B cell (primary cell): ENCODE measurements around the gene NFE2L1. TPM values are rescaled to one million over a fixed set of nuclear protein-coding genes. Genes with fewer than 3 reads are reported as not detected.

Experiments
- ATAC-seq: fragments of 200-7000 bp; cut with Tn5 transposase; one replicate; pipeline ENCODE4 v1.10.0; 2021; ENCODE audit warnings: low read depth, mild to moderate bottlenecking, moderate number of reproducible peaks, moderate library complexity
- CTCF ChIA-PET: fragments of 350-600 bp; sonication (Branson Sonifier 250); formaldehyde crosslinking; loops from one replicate; lab custom pipeline; 2021; ENCODE audit warnings: antibody characterized with exemption, inconsistent platforms; lab: Charles Lee
- POLR2A ChIA-PET: fragments of 350-600 bp; sonication (Branson Sonifier 250); formaldehyde crosslinking; loops from one replicate; lab custom pipeline; 2021; ENCODE audit warnings: antibody characterized with exemption; lab: Charles Lee
- DNase-seq: peaks from one replicate; pipeline ENCODE4 v3.0.0; 2013
- H2AFZ ChIP-seq: 2 replicates; pipeline ENCODE4 v1.6.1; 2012; ENCODE audit warnings: mild to moderate bottlenecking, low read depth, low read length; ENCODE audit not compliant: insufficient read depth, poor library complexity, severe bottlenecking
- H3K27ac ChIP-seq, 2 donors: 1 replicate in 1 of 2; 2 replicates in 1 of 2; pipeline ENCODE4 v1.5.1; 2012 to 2013; ENCODE audit warnings: low read length in 2 of 2, mild to moderate bottlenecking in 2 of 2, moderate library complexity in 1 of 2
- H3K27me3 ChIP-seq, 4 experiments: fragments of 200-600 bp in 1 of 4; sonication (generic) in 1 of 4; replicated peaks in 1 of 4; 1 replicate in 2 of 4; 2 replicates in 2 of 4; pipeline versions ENCODE4 v1.6.1 to v1.7.0; 2013 to 2016; ENCODE audit warnings: low read length in 3 of 4, mild to moderate bottlenecking in 2 of 4, mixed read lengths in 1 of 4, moderate library complexity in 1 of 4; ENCODE audit not compliant: insufficient read depth in 4 of 4, control insufficient read depth in 3 of 4; ENCODE audit errors: control extremely low read depth in 1 of 4
- H3K36me3 ChIP-seq, 2 experiments: replicated peaks in 1 of 2; 1 replicate in 1 of 2; 2 replicates in 1 of 2; pipeline versions ENCODE4 v1.6.1 to v1.7.1; 2013; ENCODE audit warnings: low read length in 1 of 2; ENCODE audit not compliant: insufficient read depth in 2 of 2, control insufficient read depth in 1 of 2; ENCODE audit errors: control extremely low read depth in 1 of 2, extremely low read depth in 1 of 2
- H3K4me1 ChIP-seq, 2 donors: fragments of 200-600 bp in 1 of 2; sonication (generic) in 1 of 2; 1 replicate in 1 of 2; 2 replicates in 1 of 2; pipeline versions ENCODE4 v1.5.1 to v1.6.1; 2013 to 2017; ENCODE audit warnings: low read length in 2 of 2; ENCODE audit not compliant: control insufficient read depth in 2 of 2, insufficient read depth in 2 of 2
- H3K4me2 ChIP-seq: replicated peaks from 2 replicates; pipeline ENCODE3; 2012; ENCODE audit warnings: mild to moderate bottlenecking, low read depth, low read length; ENCODE audit not compliant: poor library complexity, severe bottlenecking
- H3K4me3 ChIP-seq, 5 experiments: fragments of 200-600 bp in 1 of 5; sonication (generic) in 1 of 5; 1 replicate in 3 of 5; 2 replicates in 2 of 5; pipeline versions ENCODE4 v1.5.1 to v1.7.0; 2011 to 2016; ENCODE audit warnings: low read length in 4 of 5, mild to moderate bottlenecking in 4 of 5, low read depth in 2 of 5, control low read depth in 1 of 5, moderate library complexity in 1 of 5; ENCODE audit not compliant: insufficient read depth in 1 of 5; ENCODE audit errors: control extremely low read depth in 1 of 5, extremely low read depth in 1 of 5
- H3K79me2 ChIP-seq: fragments of 200-600 bp; sonication (generic); one replicate; pipeline ENCODE4 v1.6.0; 2016; ENCODE audit warnings: low read length; ENCODE audit not compliant: control insufficient read depth, insufficient read depth
- H3K9ac ChIP-seq: fragments of 200-600 bp; sonication (generic); 2 replicates; pipeline ENCODE4 v1.6.1; 2017; ENCODE audit warnings: mild to moderate bottlenecking, low read length, moderate library complexity
- H3K9me3 ChIP-seq, 3 donors: one replicate each; pipeline versions ENCODE4 v1.6.1 to v1.7.1; 2013; ENCODE audit warnings: low read length in 2 of 3; ENCODE audit not compliant: control insufficient read depth in 2 of 3, insufficient read depth in 1 of 3; ENCODE audit errors: control extremely low read depth in 1 of 3
- H4K20me1 ChIP-seq: 2 replicates; pipeline ENCODE4 v1.6.0; 2012; ENCODE audit warnings: mild to moderate bottlenecking, low read length; ENCODE audit not compliant: insufficient read depth, control insufficient read depth, poor library complexity, severe bottlenecking
- H3K27ac Mint-ChIP-seq: one replicate; pipeline ENCODE4 v1.8.0; 2021; ENCODE audit warnings: mixed read lengths
- H3K27me3 Mint-ChIP-seq: one replicate; pipeline ENCODE4 v1.8.0; 2021; ENCODE audit warnings: mixed read lengths
- H3K4me1 Mint-ChIP-seq: one replicate; pipeline ENCODE4 v1.8.0; 2021; ENCODE audit warnings: mixed read lengths
- H3K4me3 Mint-ChIP-seq: one replicate; pipeline ENCODE4 v1.8.0; 2021; ENCODE audit warnings: mixed read lengths
- H3K9me3 Mint-ChIP-seq: one replicate; pipeline ENCODE4 v1.8.0; 2022; ENCODE audit warnings: mixed read lengths; ENCODE audit not compliant: insufficient read depth
- EZH2 ChIP-seq: IDR thresholded peaks from 2 replicates; pipeline ENCODE4 v1.6.1; 2012; ENCODE audit warnings: borderline replicate concordance, low read depth, mild to moderate bottlenecking, moderate library complexity, low read length; ENCODE audit not compliant: insufficient read depth, poor library complexity, severe bottlenecking
- WGBS: methylation state at CpG from one replicate; pipeline ENCODE4 v1.1.5; 2013; ENCODE audit warnings: missing lambda C conversion rate; ENCODE audit not compliant: insufficient coverage; 5-methylcytosine and 5-hydroxymethylcytosine counted together
- intact Hi-C: fragments of 100-400 bp; cut with micrococcal nuclease; formaldehyde crosslinking; loops from one replicate; pipeline ENCODE4 v1.10.0; 2022
- polyA plus RNA-seq: library from polyadenylated mRNA; depleted of rRNA; stranded (reverse); fragments of >200 nt; gene quantifications from 2 replicates; pipeline ENCODE4 v1.2.3, GENCODE V29; 2012
- total RNA-seq, 2 donors: library from RNA; stranded (reverse); fragments of 120-200 nt in 1 of 2; gene quantifications; 1 replicate in 1 of 2; 2 replicates in 1 of 2; pipeline versions ENCODE4 v1.2.3 to v1.2.4, GENCODE V29; 2013 to 2022
- TF ChIP-seq, protein P1 (sequence below): fragments of 200-600 bp; IDR thresholded peaks from one replicate; pipeline ENCODE4 v1.8.0; 2022; ENCODE audit warnings: antibody characterized with exemption, mild to moderate bottlenecking

NFE2L1 gene
- total and polyA plus RNA-seq, 2 donors (not counting 1 experiment from before 2014, with no cell fraction given), result 25.2 to 66.4 TPM

DNA sequence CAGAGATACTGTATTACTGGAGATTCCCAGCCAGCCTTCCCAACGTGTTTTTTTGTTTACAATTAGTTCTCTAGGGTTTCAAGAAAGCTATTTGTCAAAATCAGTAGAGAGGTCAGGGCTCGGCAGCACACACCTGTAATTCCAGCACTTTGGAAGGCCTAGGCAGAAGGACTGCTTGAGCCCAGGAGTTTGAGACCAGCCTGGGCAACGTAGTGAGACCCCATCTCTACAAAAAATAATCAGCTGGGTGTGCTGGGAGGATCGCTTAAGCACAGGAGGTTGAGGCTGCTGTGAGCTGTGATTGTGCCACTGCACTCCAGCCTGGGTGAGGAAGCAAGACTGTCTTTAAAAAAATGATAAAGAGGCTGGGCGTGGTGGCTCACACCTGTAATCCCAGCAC lies 33.7 kb downstream of the NFE2L1 start:
- Histone ChIP-seq H3K9me3 (no peaks in the 10 kb centered on the region), H3K4me1 (no peaks in the 10 kb centered on the region), H3K27me3 (no peaks in the 10 kb centered on the region), H3K4me2 (no peak overlapping the region), H3K4me3 (no peak overlapping the region), H3K79me2 (peaks cover 69% of the 10 kb centered on the region), H3K27ac (no peak overlapping the region), H3K9ac (no peak overlapping the region), H2AFZ (no peak overlapping the region), H3K36me3 (no peaks in the 10 kb centered on the region), H4K20me1 (peaks cover 34% of the 10 kb centered on the region)
- Mint-ChIP-seq H3K4me3 (no peak overlapping the region), H3K4me1 (no peaks in the 10 kb centered on the region), H3K9me3 (no peaks in the 10 kb centered on the region), H3K27ac (no peak overlapping the region), H3K27me3 (no peaks in the 10 kb centered on the region)
- ChIA-PET CTCF (interaction anchor here (0.8 to 12.6 kb wide), 12 partner anchors 9 to 104 kb away, joined by 3 to 237 read pairs (median 15); partner anchors contain the start of gene SNX11), POLR2A (interaction anchor here (0.7 kb wide), 1 partner anchor 49 kb away, joined by 4 read pairs; no protein-coding TSS in a partner anchor)
- DNase-seq, result no peak
- intact Hi-C loops, result no loop called here
- TF ChIP-seq, protein P1, sequence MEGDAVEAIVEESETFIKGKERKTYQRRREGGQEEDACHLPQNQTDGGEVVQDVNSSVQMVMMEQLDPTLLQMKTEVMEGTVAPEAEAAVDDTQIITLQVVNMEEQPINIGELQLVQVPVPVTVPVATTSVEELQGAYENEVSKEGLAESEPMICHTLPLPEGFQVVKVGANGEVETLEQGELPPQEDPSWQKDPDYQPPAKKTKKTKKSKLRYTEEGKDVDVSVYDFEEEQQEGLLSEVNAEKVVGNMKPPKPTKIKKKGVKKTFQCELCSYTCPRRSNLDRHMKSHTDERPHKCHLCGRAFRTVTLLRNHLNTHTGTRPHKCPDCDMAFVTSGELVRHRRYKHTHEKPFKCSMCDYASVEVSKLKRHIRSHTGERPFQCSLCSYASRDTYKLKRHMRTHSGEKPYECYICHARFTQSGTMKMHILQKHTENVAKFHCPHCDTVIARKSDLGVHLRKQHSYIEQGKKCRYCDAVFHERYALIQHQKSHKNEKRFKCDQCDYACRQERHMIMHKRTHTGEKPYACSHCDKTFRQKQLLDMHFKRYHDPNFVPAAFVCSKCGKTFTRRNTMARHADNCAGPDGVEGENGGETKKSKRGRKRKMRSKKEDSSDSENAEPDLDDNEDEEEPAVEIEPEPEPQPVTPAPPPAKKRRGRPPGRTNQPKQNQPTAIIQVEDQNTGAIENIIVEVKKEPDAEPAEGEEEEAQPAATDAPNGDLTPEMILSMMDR, result no peak
- TF ChIP-seq EZH2, result no peak
- WGBS, result 100% methylated on average over 1 of the region's 5 CpGs
- no peak for ATAC-seq

DNA sequence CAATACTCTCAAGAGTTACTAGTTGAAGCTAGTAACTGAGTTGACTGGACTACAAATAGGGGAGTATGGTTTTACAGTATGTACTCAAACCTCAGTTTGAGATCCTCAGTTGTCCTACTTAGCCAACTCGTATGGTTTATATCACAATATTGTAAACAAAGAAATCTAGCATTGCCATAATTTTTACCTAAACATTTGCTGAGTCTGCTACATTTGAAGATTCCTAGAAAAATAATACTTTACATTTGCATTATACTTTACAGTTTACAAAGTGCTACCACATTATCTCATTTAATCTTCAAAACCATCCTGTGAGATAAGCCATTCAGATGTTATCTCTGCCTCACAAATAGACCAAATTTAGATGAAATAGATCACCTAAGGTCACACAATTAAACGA lies 36.8 kb downstream of the NFE2L1 start:
- ChIA-PET CTCF (interaction anchor here (0.6 to 3.5 kb wide), 3 partner anchors 22 to 49 kb away, joined by 3 to 11 read pairs (median 4); partner anchors contain the start of gene SNX11), POLR2A (no interaction called here)
- H3K9ac ChIP-seq, result no peak overlapping the region
- 60% methylated on average over 1 of the region's 2 CpGs for WGBS
- no peak for DNase-seq
- H2AFZ ChIP-seq, result no peak overlapping the region
- H3K27ac ChIP-seq, result no peak overlapping the region
- no peaks in the 10 kb centered on the region for H3K9me3 ChIP-seq
- H3K27me3 ChIP-seq, result no peaks in the 10 kb centered on the region
- H3K4me1 Mint-ChIP-seq, result peaks cover 3% of the 10 kb centered on the region
- H3K79me2 ChIP-seq, result peaks cover 67% of the 10 kb centered on the region
- no peak overlapping the region for H3K27ac Mint-ChIP-seq
- no peaks in the 10 kb centered on the region for H3K9me3 Mint-ChIP-seq
- intact Hi-C loops, result no loop called here
- no peak overlapping the region for H3K4me3 ChIP-seq
- no peaks in the 10 kb centered on the region for H3K27me3 Mint-ChIP-seq
- ATAC-seq, result no peak
- H3K4me1 ChIP-seq, result no peaks in the 10 kb centered on the region
- TF ChIP-seq, protein P1, result no peak
- TF ChIP-seq EZH2, result no peak
- no peak overlapping the region for H3K4me3 Mint-ChIP-seq
- no peaks in the 10 kb centered on the region for H3K36me3 ChIP-seq
- H3K4me2 ChIP-seq, result no peak overlapping the region
- H4K20me1 ChIP-seq, result peaks cover 28% of the 10 kb centered on the region
